ENCODE measurements around the gene LMBRD2.

The LMBRD2 gene

DNA sequence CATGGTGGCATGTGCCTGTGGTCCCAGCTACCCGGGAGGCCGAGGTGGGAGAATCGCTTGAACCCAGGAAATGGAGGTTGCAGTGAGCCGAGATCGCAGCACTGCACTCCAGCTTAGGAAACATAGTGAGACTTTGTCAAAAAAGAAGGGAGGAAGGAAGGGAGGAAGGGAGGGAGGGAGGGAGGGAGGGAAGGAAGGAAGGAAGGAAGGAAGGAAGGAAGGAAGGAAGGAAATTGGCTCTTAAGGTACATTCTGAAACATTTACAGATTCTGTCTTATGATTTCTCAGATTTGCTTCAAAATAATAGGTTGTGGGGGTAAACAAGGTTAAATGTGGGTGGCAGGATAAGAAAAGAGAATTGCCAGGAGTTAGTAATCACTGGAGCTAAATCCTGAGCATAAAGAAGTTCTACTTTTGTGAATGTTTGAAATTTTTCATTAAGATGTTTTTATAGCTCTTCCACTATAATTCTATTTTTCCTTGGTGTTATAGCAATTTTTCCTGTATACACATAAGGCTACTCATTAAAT, 82.9 kb downstream of the LMBRD2 start:
- Histone ChIP-seq H2AFZ (ENCODE audit: low read depth, low read length) (no peak overlapping the region), H3K27me3 (ENCODE audit: insufficient read depth, low read length, poor library complexity) (no peaks in the 10 kb centered on the region), H3K4me1 (ENCODE audit: insufficient read depth, low read length) (peaks cover 21% of the 10 kb centered on the region), H3K4me3 (ENCODE audit: low read depth in 1 of 2, low read length in 2 of 2) (no peak overlapping the region), H3K9ac (ENCODE audit: low read depth, low read length) (no peak overlapping the region), H3K27ac (ENCODE audit: low read length) (no peak overlapping the region), H3K36me3 (ENCODE audit: insufficient read depth, low read length) (no peaks in the 10 kb centered on the region), H4K20me1 (ENCODE audit: insufficient read depth, low read length) (no peaks in the 10 kb centered on the region), H3K4me2 (ENCODE audit: insufficient read depth, low read length) (no peak overlapping the region), H3K9me3 (ENCODE audit: insufficient read depth, low read length, severe bottlenecking) (no peaks in the 10 kb centered on the region), H3K79me2 (ENCODE audit: insufficient read depth, low read length) (no peaks in the 10 kb centered on the region)
- TF ChIP-seq EZH2 (IDR thresholded peaks at IDR 0.05; ENCODE audit: borderline replicate concordance, low read depth, low read length, severe bottlenecking) = no peak
- no peak for TF ChIP-seq CTCF (IDR thresholded peaks at IDR 0.05; ENCODE audit: borderline replicate concordance, extremely low read depth, low read length, poor library complexity, severe bottlenecking)
- ATAC-seq (ENCODE audit: insufficient read depth, low read depth) = no peak
- no peak for DNase-seq

DNA sequence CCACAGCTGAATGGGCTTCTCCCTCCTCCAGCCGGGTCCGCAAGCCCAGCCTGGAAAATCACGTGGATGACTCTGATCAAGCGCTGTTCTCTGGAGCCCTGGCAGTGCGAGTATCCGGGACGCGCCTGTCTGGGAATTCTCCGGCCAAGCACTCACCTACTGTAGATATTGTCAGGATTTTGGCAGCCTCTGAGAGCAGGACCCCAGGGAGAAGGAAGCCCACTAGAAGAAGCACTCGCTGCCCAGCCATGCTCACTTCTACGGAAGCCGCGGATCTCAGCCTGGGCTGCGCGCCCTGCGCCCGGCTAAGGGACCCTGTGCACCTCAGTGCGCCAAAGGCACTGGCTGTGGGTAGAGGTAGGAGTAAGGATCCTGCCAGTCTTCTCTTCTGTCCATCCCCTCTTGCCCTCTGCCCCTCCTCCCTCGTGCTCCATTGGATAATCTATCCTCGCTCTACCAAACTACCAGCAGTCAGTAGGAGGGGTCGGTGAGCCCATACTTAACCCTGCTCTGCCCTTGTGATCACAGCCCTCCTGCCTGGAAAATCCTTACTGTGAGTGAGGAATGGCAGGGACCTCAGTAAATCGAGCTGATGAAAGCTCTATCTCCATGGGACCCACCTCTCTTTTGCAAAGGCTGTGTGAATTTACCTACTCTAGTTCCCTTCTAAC, 85.0 kb downstream of the LMBRD2 start, which contains the start of gene UGT3A2:
UGT3A2 (minus strand) TSS at position 343 of the 671 bp plus-strand sequence; CDS start at position 250, 93 bp downstream.
- no peaks in the 10 kb centered on the region for H3K27me3 ChIP-seq (ENCODE audit: insufficient read depth, low read length, poor library complexity)
- TF ChIP-seq CTCF (IDR thresholded peaks at IDR 0.05; ENCODE audit: borderline replicate concordance, extremely low read depth, low read length, poor library complexity, severe bottlenecking) = no peak
- no peak for TF ChIP-seq EZH2 (IDR thresholded peaks at IDR 0.05; ENCODE audit: borderline replicate concordance, low read depth, low read length, severe bottlenecking)
- H3K4me2 ChIP-seq (ENCODE audit: insufficient read depth, low read length) = no peak within 1 kb of the TSS
- no peak within 1 kb of the TSS for H3K4me3 ChIP-seq (ENCODE audit: low read depth in 1 of 2, low read length in 2 of 2)
- H3K79me2 ChIP-seq (ENCODE audit: insufficient read depth, low read length) = no peaks in the 10 kb centered on the region
- no peak within 1 kb of the TSS; the same call in 1 of the 2 replicates for H3K27ac ChIP-seq (ENCODE audit: low read length)
- H2AFZ ChIP-seq (ENCODE audit: low read depth, low read length) = no peak within 1 kb of the TSS
- H4K20me1 ChIP-seq (ENCODE audit: insufficient read depth, low read length) = no peaks in the 10 kb centered on the region
- H3K36me3 ChIP-seq (ENCODE audit: insufficient read depth, low read length) = no peaks in the 10 kb centered on the region
- H3K4me1 ChIP-seq (ENCODE audit: insufficient read depth, low read length) = peaks cover 9% of the 10 kb centered on the region
- ATAC-seq (ENCODE audit: insufficient read depth, low read depth) = no peak
- DNase-seq = no peak
- no peak within 1 kb of the TSS for H3K9ac ChIP-seq (ENCODE audit: low read depth, low read length)
- no peaks in the 10 kb centered on the region for H3K9me3 ChIP-seq (ENCODE audit: insufficient read depth, low read length, severe bottlenecking)

GRCh38 chr5:36066001-36066539, 85.6 kb downstream of the LMBRD2 start:
- H3K36me3 ChIP-seq (ENCODE audit: insufficient read depth, low read length) = no peaks in the 10 kb centered on the region
- no peak overlapping the region for H3K9ac ChIP-seq (ENCODE audit: low read depth, low read length)
- peaks cover 5% of the 10 kb centered on the region; the same call in 1 of the 2 replicates for H3K4me1 ChIP-seq (ENCODE audit: insufficient read depth, low read length)
- no peak overlapping the region for H3K4me3 ChIP-seq (ENCODE audit: low read depth in 1 of 2, low read length in 2 of 2)
- no peak overlapping the region for H3K4me2 ChIP-seq (ENCODE audit: insufficient read depth, low read length)
- no peak overlapping the region for H2AFZ ChIP-seq (ENCODE audit: low read depth, low read length)
- no peaks in the 10 kb centered on the region for H3K79me2 ChIP-seq (ENCODE audit: insufficient read depth, low read length)
- no peaks in the 10 kb centered on the region for H3K27me3 ChIP-seq (ENCODE audit: insufficient read depth, low read length, poor library complexity)
- ATAC-seq (ENCODE audit: insufficient read depth, low read depth) (no peak), DNase-seq (no peak)
- H3K27ac ChIP-seq (ENCODE audit: low read length) = no peak overlapping the region
- no peaks in the 10 kb centered on the region for H3K9me3 ChIP-seq (ENCODE audit: insufficient read depth, low read length, severe bottlenecking)
- TF ChIP-seq EZH2 (IDR thresholded peaks at IDR 0.05; ENCODE audit: borderline replicate concordance, low read depth, low read length, severe bottlenecking) (no peak), CTCF (IDR thresholded peaks at IDR 0.05; ENCODE audit: borderline replicate concordance, extremely low read depth, low read length, poor library complexity, severe bottlenecking) (no peak)
- H4K20me1 ChIP-seq (ENCODE audit: insufficient read depth, low read length) = no peaks in the 10 kb centered on the region

Measured in DND-41 (cell line).